Sigmoid colon (tissue), 7 donors: Measurements from ENCODE around the gene TMEM259. TPM values are rescaled to one million over a fixed set of nuclear protein-coding genes. Genes with fewer than 3 reads are reported as not detected.
A peak's percentile ranks its signal among the peaks of the same experiment; 100 is the strongest.

Experiments used
- DNase-seq: peaks from one replicate; pipeline ENCODE4 v3.0.0-alpha.2; 2019
- H3K27ac ChIP-seq, 4 donors: fragments of 200-600 bp; sonication (generic); one replicate each; pipeline ENCODE4 v1.5.1; 2016 to 2019; ENCODE audit warnings: mild to moderate bottlenecking in 1 of 4
- H3K27me3 ChIP-seq, 3 donors: fragments of 200-600 bp; sonication (generic); one replicate each; pipeline ENCODE4 v1.5.1; 2019; ENCODE audit warnings: mild to moderate bottlenecking in 1 of 3
- H3K36me3 ChIP-seq, 4 donors: fragments of 200-600 bp; sonication (generic); one replicate each; pipeline ENCODE4 v1.5.1; 2016 to 2019
- H3K4me1 ChIP-seq, 4 donors: fragments of 200-600 bp; sonication (generic); one replicate each; pipeline ENCODE4 v1.5.1; 2017 to 2019
- H3K4me3 ChIP-seq, 4 donors: fragments of 200-600 bp; sonication (generic); one replicate each; pipeline ENCODE4 v1.5.1; 2017 to 2019; ENCODE audit warnings: mild to moderate bottlenecking in 2 of 4, moderate library complexity in 1 of 4
- H3K9me3 ChIP-seq, 4 donors: fragments of 200-600 bp in 3 of 4; sonication (generic) in 3 of 4; one replicate each; pipeline versions ENCODE4 v1.5.1 to v1.6.1; 2013 to 2019
- EP300 ChIP-seq, 4 donors: sonication (generic); formaldehyde crosslinking; IDR thresholded peaks; one replicate each; pipeline ENCODE4 v1.6.1; 2017; ENCODE audit warnings: antibody characterized with exemption in 4 of 4
- POLR2A ChIP-seq, 2 donors: fragments of 450-650 bp; IDR thresholded peaks; one replicate each; pipeline ENCODE4 v1.6.1; 2016; ENCODE audit warnings: antibody characterized with exemption in 2 of 2, mild to moderate bottlenecking in 2 of 2, moderate library complexity in 2 of 2
- POLR2AphosphoS5 ChIP-seq, 4 donors: sonication (generic); formaldehyde crosslinking; IDR thresholded peaks; one replicate each; pipeline ENCODE4 v1.6.1; 2017; ENCODE audit warnings: antibody characterized with exemption in 4 of 4
- WGBS, 2 donors: extraction: QIAGEN DNeasy Blood & Tissue Kit; methylation state at CpG; one replicate each; pipeline ENCODE4 v1.1.7; 2013; 5-methylcytosine and 5-hydroxymethylcytosine counted together
- intact Hi-C: fragments of 100-400 bp; cut with DNase I; formaldehyde crosslinking; loops from one replicate; pipeline ENCODE4 v1.15.1; 2023
- polyA plus RNA-seq, 3 donors: library from polyadenylated mRNA; stranded (reverse); fragments of 200-250 nt; gene quantifications; one replicate each; pipeline ENCODE4 v1.2.3, GENCODE V29; 2013
- total RNA-seq, 4 donors: library from RNA; depleted of rRNA; stranded (reverse); fragments of >200 nt; gene quantifications; one replicate each; pipeline ENCODE4 v1.1.0, GENCODE V29; 2016
- TF ChIP-seq, protein P1 (sequence below), 4 experiments: fragments of 450-650 bp in 3 of 4; fragments of 200-600 bp in 1 of 4; IDR thresholded peaks; one replicate each; pipeline ENCODE4 v1.5.1; 2016 to 2019; ENCODE audit warnings: antibody characterized with exemption in 4 of 4, mild to moderate bottlenecking in 3 of 4, moderate library complexity in 2 of 4
- donor health status: healthy with polysubstance abuse.
- donor health status: Bipolar disorder and iron deficiency.
- donor health status: healthy.

The TMEM259 gene
- total and polyA plus RNA-seq, 7 donors: 19.2 to 232 (median 94.5) TPM

DNA sequence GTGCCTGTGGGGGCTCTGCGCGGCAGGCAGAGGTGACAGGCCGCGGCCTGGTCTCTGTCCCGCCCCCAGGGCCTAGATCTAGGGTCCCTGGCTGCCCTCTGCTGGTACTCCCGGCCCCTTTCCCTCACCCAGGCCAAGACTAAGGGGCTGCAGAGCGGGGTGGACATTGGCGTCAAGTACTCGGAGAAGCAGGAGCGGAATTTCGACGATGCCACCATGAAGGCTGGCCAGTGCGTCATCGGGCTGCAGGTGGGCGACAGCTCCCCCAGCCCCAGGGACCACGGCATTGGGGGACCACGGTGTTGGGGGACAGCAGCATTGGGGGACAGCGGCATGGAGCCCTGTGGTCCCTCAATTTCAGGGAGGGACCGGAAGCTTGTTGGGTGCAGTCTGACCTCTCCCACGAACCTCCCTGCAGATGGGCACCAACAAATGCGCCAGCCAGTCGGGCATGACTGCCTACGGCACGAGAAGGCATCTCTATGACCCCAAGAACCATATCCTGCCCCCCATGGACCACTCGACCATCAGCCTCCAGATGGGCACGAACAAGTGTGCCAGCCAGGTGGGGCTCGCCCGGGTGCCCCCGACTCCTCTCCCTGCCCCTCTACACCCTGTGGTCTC, 15.2 kb upstream of the TMEM259 start:
- WGBS, 2 donors: 90 to 91% methylated on average over 29 of the region's 29 CpGs
- intact Hi-C loops: loop anchor here (5.0 kb wide), 1 partner anchor 401 kb away; the partner anchor contains the start of gene RPS15
- Histone ChIP-seq H3K4me1 (peaks cover 0 to 24% (median 22%) of the 10 kb centered on the region in 4 donors), H3K9me3 (no peaks in the 10 kb centered on the region), H3K36me3 (peaks cover 16 to 50% (median 24%) of the 10 kb centered on the region in 4 donors), H3K27ac (no peak overlapping the region), H3K27me3 (peaks cover 0 to under 1% (median 0%) of the 10 kb centered on the region in 3 donors), H3K4me3 (no peak overlapping the region)
- no peak for DNase-seq
- TF ChIP-seq POLR2AphosphoS5 (IDR thresholded peaks at IDR 0.05) (no peak), EP300 (IDR thresholded peaks at IDR 0.05) (no peak), POLR2A (IDR thresholded peaks at IDR 0.05) (no peak)
- TF ChIP-seq, protein P1, sequence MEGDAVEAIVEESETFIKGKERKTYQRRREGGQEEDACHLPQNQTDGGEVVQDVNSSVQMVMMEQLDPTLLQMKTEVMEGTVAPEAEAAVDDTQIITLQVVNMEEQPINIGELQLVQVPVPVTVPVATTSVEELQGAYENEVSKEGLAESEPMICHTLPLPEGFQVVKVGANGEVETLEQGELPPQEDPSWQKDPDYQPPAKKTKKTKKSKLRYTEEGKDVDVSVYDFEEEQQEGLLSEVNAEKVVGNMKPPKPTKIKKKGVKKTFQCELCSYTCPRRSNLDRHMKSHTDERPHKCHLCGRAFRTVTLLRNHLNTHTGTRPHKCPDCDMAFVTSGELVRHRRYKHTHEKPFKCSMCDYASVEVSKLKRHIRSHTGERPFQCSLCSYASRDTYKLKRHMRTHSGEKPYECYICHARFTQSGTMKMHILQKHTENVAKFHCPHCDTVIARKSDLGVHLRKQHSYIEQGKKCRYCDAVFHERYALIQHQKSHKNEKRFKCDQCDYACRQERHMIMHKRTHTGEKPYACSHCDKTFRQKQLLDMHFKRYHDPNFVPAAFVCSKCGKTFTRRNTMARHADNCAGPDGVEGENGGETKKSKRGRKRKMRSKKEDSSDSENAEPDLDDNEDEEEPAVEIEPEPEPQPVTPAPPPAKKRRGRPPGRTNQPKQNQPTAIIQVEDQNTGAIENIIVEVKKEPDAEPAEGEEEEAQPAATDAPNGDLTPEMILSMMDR (IDR thresholded peaks at IDR 0.05): no peak

DNA sequence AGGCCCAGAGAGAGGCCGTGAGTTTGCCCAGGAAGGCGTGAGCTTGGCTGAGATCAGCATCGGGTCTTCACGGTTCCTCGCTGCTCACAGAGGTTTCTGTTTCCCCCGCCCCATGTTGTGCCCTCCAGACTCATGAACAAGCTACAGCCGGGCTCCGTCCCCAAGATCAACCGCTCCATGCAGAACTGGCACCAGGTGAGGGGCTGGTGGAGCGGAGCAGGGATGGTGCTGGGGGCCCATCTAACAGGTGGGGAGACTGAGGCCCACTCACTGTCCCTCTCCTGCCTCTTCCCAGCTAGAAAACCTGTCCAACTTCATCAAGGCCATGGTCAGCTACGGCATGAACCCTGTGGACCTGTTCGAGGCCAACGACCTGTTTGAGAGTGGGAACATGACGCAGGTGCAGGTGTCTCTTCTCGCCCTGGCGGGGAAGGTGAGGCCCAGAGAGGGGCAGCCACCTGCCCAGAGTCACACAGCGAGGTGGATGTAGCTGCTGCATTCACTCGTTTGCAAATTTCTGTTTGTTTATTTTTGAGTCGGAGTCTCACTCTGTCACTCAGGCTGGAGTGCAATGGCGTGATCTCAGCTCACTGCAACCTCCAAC, 11.4 kb upstream of the TMEM259 start:
- H3K27me3 ChIP-seq: no peaks in the 10 kb centered on the region
- intact Hi-C loops: no loop called here
- H3K4me3 ChIP-seq: no peak overlapping the region
- H3K9me3 ChIP-seq: no peaks in the 10 kb centered on the region
- H3K36me3 ChIP-seq: peaks cover 16 to 41% (median 21%) of the 10 kb centered on the region in 4 donors
- TF ChIP-seq, protein P1 (IDR thresholded peaks at IDR 0.05): no peak
- no peak for TF ChIP-seq POLR2A (IDR thresholded peaks at IDR 0.05)
- DNase-seq: no peak
- 89 to 94% methylated on average over 20 of the region's 20 CpGs for WGBS, 2 donors
- peaks cover 0 to 36% (median 24%) of the 10 kb centered on the region in 4 donors for H3K4me1 ChIP-seq
- H3K27ac ChIP-seq: no peak overlapping the region

DNA sequence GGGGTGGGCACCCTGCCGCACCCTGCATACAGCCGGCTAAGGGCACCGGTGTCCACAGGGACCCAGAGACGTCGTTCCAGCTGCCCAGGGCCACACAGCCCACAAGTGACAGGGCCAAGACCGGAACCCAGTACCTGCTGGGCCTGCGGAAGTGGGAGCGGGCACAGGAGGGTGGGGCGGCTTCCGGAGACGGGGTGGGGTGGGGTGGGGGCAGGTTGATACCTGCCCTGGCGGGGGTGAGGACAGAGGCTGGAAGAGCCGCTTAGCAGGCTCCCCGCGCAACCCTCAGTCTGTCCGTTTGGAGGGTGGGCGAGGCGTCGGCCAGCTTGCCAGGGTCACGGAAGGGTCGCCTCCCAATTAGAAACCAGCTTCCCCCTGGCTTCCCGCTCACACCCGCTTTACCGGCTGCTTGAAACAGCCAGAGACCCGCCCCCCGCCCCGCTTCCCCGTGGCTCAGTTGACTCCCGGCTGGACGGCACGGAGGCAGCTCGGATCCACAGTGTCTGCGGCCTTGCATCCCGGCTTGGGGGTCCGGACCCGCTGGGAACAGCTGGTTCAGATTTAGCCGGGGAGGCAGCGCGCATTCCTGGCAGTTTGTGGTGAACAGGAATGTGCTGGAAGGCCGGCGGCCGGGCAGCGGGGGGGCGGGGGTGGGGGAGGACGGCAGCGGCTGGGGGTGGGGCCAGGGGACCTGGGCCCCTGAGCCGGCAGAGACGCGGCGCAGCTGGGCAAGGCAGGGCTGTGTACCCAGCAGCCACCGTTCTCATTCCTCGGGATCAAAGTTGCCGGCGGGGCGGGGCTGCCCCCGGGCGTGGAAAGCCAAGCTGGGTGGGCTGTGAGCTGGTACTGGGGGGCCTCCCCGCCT, 7.4 kb upstream of the TMEM259 start:
- H3K27me3 ChIP-seq: no peaks in the 10 kb centered on the region
- peaks cover 15 to 18% (median 17%) of the 10 kb centered on the region in 4 donors for H3K36me3 ChIP-seq
- peak; percentile 88 for DNase-seq
- TF ChIP-seq POLR2AphosphoS5 (IDR thresholded peaks at IDR 0.05) (peak; percentile 40 to 63 (median 44)), POLR2A (IDR thresholded peaks at IDR 0.05) (no peak)
- peak overlapping the region; percentile 95 to 100 (median 98) for H3K27ac ChIP-seq
- intact Hi-C loops: loop anchor here (5.0 kb wide), 1 partner anchor 69 kb away; the partner anchor contains the start of gene POLR2E
- WGBS, 2 donors: 1 to 2% methylated on average over 58 of the region's 58 CpGs
- peak overlapping the region; percentile 82 to 100 (median 90) for H3K4me3 ChIP-seq
- H3K9me3 ChIP-seq: no peaks in the 10 kb centered on the region
- peaks cover 0 to 43% (median 29%) of the 10 kb centered on the region in 4 donors for H3K4me1 ChIP-seq

DNA sequence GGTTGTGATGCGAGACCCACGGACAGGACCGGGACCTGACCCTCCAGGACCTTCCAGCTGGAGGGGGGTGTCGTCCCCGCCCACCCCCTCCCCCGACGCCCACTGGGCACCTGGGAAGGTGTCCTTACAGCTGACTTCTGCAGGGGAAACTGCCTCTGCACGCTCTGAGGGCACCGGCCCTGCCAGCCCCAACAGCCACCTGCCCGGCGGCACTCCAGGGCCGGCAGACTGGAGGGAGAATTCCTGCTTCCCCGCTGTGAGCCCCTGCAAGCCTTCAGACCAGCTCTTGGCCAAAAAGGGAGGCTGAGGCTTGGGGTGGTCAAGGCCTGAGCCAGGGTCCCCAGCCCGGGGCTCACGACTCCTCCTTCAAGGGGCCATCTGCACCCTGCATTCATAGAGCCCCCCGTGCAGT, 6.7 kb upstream of the TMEM259 start:
- DNase-seq: no peak
- intact Hi-C loops: loop anchor here (5.0 kb wide), 1 partner anchor 70 kb away; the partner anchor contains the start of gene POLR2E
- WGBS, 2 donors: 1 to 2% methylated on average over 16 of the region's 16 CpGs
- H3K4me3 ChIP-seq: peak overlapping the region; percentile 82 to 100 (median 90)
- peak overlapping the region; percentile 95 to 100 (median 98) for H3K27ac ChIP-seq
- H3K9me3 ChIP-seq: no peaks in the 10 kb centered on the region
- H3K36me3 ChIP-seq: peaks cover 9 to 11% (median 11%) of the 10 kb centered on the region in 4 donors
- no peaks in the 10 kb centered on the region for H3K27me3 ChIP-seq
- TF ChIP-seq POLR2A (IDR thresholded peaks at IDR 0.05): no peak
- no peak for TF ChIP-seq EP300 (IDR thresholded peaks at IDR 0.05)
- TF ChIP-seq POLR2AphosphoS5 (IDR thresholded peaks at IDR 0.05): no peak
- TF ChIP-seq, protein P1 (IDR thresholded peaks at IDR 0.05): no peak
- peaks cover 0 to 50% (median 32%) of the 10 kb centered on the region in 4 donors for H3K4me1 ChIP-seq
